ENCODE results near the gene FIS1.
A peak's percentile ranks its signal among the peaks of the same experiment; 100 is the strongest.
"Not testable (repeated sequence)": the region's sequence is repeated elsewhere in the genome, so short reads cannot be mapped to it uniquely, and the experiment has no call there.

The FIS1 gene

GRCh38 chr7:101244375-101245146, at the start of gene FIS1:
Gene FIS1 (minus strand): TSS chr7:101245081. CDS start chr7:101245004, 77 bp downstream.
- Mint-ChIP-seq H3K4me1 (peaks cover 26% of the 10 kb centered on the region), H3K36me3 (ENCODE audit: insufficient read depth) (peaks cover 22% of the 10 kb centered on the region), H3K27ac (ENCODE audit: low read depth) (peak within 1 kb of the TSS; percentile 90), H3K4me3 (peak within 1 kb of the TSS; percentile 89), H3K27me3 (no peaks in the 10 kb centered on the region), H3K9me3 (no peaks in the 10 kb centered on the region)
- peak; percentile 97 for ATAC-seq (replicated peaks; ENCODE audit: extremely low read depth, poor library complexity, severe bottlenecking)
- peak; percentile 88 to 90 for DNase-seq (ENCODE audit: low spot score in 2 of 2)

DNA sequence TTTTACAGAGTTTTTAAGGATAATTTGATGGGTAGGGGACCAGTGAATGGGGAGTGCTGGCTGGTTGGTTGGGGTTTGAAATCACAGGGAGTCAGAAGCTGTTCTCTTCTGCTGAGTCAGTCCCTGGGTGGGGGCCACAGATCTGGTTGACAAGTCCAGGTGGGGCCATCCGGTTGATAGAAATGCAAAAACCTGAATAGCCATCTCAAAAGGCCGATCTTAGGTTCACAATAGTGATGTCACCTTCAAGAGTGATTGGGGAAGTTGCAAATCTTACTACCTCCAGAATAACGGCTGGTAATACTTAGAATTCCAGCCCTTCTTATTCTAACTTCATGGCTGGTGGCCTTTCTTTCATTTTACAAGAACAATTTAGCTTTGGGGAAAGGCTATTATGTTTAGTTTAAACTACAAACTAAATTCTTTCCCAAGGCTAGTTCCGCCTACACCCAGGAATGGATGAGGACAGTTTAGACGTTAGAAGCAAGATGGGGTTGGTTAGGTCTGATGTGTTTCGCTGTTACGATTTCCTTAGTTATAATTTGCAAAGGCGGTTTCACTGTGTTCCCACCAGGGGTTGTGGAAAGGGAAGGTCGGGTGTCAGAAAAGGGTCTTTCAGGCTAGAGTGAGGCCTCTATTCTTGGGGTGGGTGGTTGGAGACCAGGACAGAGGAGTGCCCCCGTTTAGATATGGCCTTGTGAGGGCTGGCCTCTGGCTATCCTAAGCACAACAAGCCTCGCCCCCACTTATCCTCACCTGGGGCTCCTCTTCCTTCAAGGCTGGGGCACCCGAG, 49.4 kb upstream of the FIS1 start:
- peaks cover 84% of the 10 kb centered on the region for H3K27me3 Mint-ChIP-seq
- no peak overlapping the region for H3K27ac Mint-ChIP-seq (ENCODE audit: low read depth)
- DNase-seq (ENCODE audit: low spot score in 2 of 2) (no peak), ATAC-seq (replicated peaks; ENCODE audit: extremely low read depth, poor library complexity, severe bottlenecking) (no peak)
- no peaks in the 10 kb centered on the region for H3K36me3 Mint-ChIP-seq (ENCODE audit: insufficient read depth)
- H3K9me3 Mint-ChIP-seq, result no peaks in the 10 kb centered on the region
- peaks cover 8% of the 10 kb centered on the region for H3K4me1 Mint-ChIP-seq
- H3K4me3 Mint-ChIP-seq, result no peak overlapping the region

DNA sequence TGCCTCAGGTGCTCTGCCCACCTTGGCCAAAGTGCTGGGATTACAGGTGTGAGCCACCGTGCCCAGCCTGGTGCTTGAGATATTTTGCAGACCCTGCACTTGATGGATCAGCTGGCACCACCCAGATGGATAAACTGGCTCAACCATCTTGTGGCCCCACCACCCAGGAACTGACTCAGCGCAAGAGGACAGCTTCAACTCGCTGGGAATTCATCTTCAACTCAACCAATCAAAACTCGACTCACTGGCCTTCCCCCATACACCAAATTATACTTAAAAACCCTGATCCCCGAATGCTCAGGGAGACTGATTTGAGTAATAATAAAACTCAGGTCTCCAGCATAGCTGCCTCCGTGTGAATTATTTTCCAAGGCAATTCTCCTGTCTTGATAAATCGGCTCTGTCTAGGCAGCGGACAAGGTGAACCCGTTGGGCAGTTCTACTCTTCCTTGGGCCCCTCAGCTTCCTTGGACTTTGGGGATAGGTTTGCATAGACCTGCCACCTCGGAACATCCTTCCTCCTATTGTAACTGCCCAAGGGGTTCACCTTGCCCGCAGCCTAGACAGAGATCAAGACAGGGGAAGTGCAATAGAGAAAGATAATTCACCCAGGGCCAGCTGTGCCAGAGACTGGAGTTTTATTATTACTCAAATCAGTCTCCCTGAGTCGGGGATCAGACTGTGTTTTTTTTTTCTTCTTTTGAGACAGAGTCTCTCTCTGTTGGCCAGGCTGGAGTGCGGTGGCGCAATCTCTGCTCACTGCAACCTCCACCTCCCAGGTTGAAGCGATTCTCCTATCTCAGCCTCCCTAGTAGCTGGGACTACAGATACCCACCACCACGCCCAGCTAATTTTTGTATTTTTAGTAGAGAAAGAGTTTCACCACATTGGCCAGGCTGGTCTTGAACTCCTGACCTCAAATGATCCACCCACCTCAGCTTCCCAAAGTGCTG, 48.5 kb upstream of the FIS1 start:
- ATAC-seq (replicated peaks; ENCODE audit: extremely low read depth, poor library complexity, severe bottlenecking); H3K36me3 Mint-ChIP-seq (ENCODE audit: insufficient read depth); DNase-seq (ENCODE audit: low spot score in 2 of 2); H3K4me1 Mint-ChIP-seq; H3K27ac Mint-ChIP-seq (ENCODE audit: low read depth); H3K9me3 Mint-ChIP-seq; H3K4me3 Mint-ChIP-seq: not testable (repeated sequence)
- peaks cover 80% of the 10 kb centered on the region for H3K27me3 Mint-ChIP-seq

DNA sequence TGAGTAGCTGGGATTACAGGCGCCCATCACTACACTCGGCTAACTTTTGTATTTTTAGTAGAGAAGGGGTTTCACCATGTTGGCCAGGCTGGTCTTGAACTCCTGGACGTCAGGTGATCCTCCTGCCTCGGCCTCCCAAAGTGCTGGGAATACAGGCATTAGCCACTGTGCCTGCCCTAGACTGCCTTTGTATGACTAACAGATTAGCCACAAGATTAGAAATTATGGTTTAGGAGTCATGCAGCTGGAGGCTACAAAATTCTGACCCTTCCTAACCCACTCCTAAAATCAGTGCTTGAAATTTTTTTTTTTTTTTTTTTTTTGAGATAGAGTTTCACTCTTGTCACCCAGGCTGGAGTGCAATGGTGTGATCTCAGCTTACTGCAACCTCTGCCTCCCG, 47.7 kb upstream of the FIS1 start:
- not testable (repeated sequence) for H3K4me3 Mint-ChIP-seq; H3K36me3 Mint-ChIP-seq (ENCODE audit: insufficient read depth); DNase-seq (ENCODE audit: low spot score in 2 of 2); H3K4me1 Mint-ChIP-seq; ATAC-seq (replicated peaks; ENCODE audit: extremely low read depth, poor library complexity, severe bottlenecking); H3K9me3 Mint-ChIP-seq; H3K27ac Mint-ChIP-seq (ENCODE audit: low read depth)
- H3K27me3 Mint-ChIP-seq, result peaks cover 73% of the 10 kb centered on the region

- not testable (repeated sequence) for H3K27ac Mint-ChIP-seq (ENCODE audit: low read depth); H3K36me3 Mint-ChIP-seq (ENCODE audit: insufficient read depth); H3K9me3 Mint-ChIP-seq; H3K4me3 Mint-ChIP-seq
- H3K4me1 Mint-ChIP-seq, result peaks cover 14% of the 10 kb centered on the region
- peaks cover 58% of the 10 kb centered on the region for H3K27me3 Mint-ChIP-seq
- DNase-seq (ENCODE audit: low spot score in 2 of 2) (peak; percentile 33 to 50), ATAC-seq (replicated peaks; ENCODE audit: extremely low read depth, poor library complexity, severe bottlenecking) (peak; percentile 52)
Observed at GRCh38 chr7:101290186-101291037, 45.5 kb upstream of the FIS1 start.

DNA sequence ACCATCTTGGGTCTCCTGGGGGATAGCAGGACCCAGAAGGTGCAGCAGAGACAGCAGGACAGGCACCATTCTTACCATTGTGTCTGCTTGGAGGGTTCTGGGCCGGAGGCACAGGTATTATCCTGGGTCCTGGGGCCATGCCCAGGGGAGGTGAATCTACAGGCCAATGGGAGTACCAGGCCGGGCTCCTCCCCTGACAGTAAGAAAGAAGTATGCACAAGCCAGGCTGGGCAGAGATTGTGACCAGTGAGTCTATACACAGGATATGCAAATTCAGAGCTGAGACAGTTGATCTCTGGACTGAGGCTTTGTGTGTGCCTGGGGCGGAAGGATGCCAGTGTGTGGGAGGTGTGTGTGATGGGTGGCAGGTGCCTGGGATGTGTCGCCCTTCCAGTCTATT, 44.8 kb upstream of the FIS1 start:
- DNase-seq (ENCODE audit: low spot score in 2 of 2); H3K4me3 Mint-ChIP-seq; H3K36me3 Mint-ChIP-seq (ENCODE audit: insufficient read depth); H3K9me3 Mint-ChIP-seq; H3K27ac Mint-ChIP-seq (ENCODE audit: low read depth): not testable (repeated sequence)
- ATAC-seq (replicated peaks; ENCODE audit: extremely low read depth, poor library complexity, severe bottlenecking), result peak; percentile 36
- Mint-ChIP-seq H3K27me3 (peaks cover 50% of the 10 kb centered on the region), H3K4me1 (peaks cover 14% of the 10 kb centered on the region)

DNA sequence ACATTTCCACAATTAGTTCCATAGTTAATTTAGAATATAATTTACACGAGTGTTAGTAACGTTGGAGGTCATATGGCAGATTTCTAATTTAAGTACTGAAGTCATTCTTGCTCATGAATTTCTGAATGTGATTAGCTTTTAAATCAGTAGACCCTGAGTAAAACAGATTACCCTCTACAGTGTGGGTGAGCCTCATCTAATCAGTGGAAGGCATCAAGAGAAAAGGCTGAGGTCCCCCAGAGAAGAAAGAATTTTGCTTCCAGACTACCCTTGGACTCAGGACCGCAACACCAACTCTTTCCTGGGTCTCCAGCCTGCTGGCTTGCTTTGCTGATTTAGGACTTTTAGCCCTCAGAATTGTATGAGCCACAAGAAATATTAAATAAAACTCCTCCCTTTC, 43.6 kb upstream of the FIS1 start:
- Mint-ChIP-seq H3K27me3 (peaks cover 38% of the 10 kb centered on the region), H3K4me3 (no peak overlapping the region), H3K9me3 (no peaks in the 10 kb centered on the region), H3K4me1 (peaks cover 14% of the 10 kb centered on the region), H3K36me3 (ENCODE audit: insufficient read depth) (no peaks in the 10 kb centered on the region), H3K27ac (ENCODE audit: low read depth) (no peak overlapping the region)
- ATAC-seq (replicated peaks; ENCODE audit: extremely low read depth, poor library complexity, severe bottlenecking) (no peak), DNase-seq (ENCODE audit: low spot score in 2 of 2) (no peak)

DNA sequence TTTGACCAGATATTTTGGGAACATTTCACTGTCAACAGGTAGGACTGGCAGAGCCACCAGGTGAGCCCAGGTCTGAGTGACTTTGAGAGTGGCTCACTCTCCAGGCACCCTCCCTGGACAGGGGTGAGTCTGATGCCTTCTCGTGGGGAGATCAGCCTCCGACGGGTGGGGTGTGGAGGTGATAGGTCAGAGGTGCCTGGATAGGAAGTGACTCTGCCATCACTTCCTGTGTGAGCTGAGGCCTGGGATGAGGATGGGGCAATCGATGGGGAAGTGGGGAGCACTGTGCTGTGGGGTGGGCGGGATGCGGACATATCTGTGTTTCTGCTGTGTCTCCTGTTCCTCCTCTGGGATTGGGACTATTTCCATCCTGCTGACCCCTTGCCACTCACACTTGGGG, 42.2 kb upstream of the FIS1 start:
- Mint-ChIP-seq H3K27ac (ENCODE audit: low read depth) (no peak overlapping the region), H3K27me3 (peaks cover 29% of the 10 kb centered on the region), H3K4me1 (peaks cover 20% of the 10 kb centered on the region), H3K9me3 (no peaks in the 10 kb centered on the region), H3K36me3 (ENCODE audit: insufficient read depth) (no peaks in the 10 kb centered on the region), H3K4me3 (no peak overlapping the region)
- no peak for ATAC-seq (replicated peaks; ENCODE audit: extremely low read depth, poor library complexity, severe bottlenecking)
- no peak for DNase-seq (ENCODE audit: low spot score in 2 of 2)

- not testable (repeated sequence) for H3K4me3 Mint-ChIP-seq; ATAC-seq (replicated peaks; ENCODE audit: extremely low read depth, poor library complexity, severe bottlenecking); H3K36me3 Mint-ChIP-seq (ENCODE audit: insufficient read depth); H3K27ac Mint-ChIP-seq (ENCODE audit: low read depth); DNase-seq (ENCODE audit: low spot score in 2 of 2); H3K9me3 Mint-ChIP-seq
- H3K4me1 Mint-ChIP-seq, result peaks cover 20% of the 10 kb centered on the region
- H3K27me3 Mint-ChIP-seq, result peaks cover 17% of the 10 kb centered on the region
Observed at GRCh38 chr7:101285880-101286279, 41.0 kb upstream of the FIS1 start.

- Mint-ChIP-seq H3K4me3 (no peak overlapping the region), H3K27ac (ENCODE audit: low read depth) (no peak overlapping the region), H3K27me3 (peaks cover 10% of the 10 kb centered on the region), H3K9me3 (no peaks in the 10 kb centered on the region), H3K4me1 (peaks cover 14% of the 10 kb centered on the region), H3K36me3 (ENCODE audit: insufficient read depth) (peaks cover 2% of the 10 kb centered on the region)
- no peak for ATAC-seq (replicated peaks; ENCODE audit: extremely low read depth, poor library complexity, severe bottlenecking)
- no peak for DNase-seq (ENCODE audit: low spot score in 2 of 2)
Observed at GRCh38 chr7:101285171-101285570, 40.3 kb upstream of the FIS1 start.

- H3K4me1 Mint-ChIP-seq; H3K9me3 Mint-ChIP-seq; DNase-seq (ENCODE audit: low spot score in 2 of 2); H3K4me3 Mint-ChIP-seq; H3K36me3 Mint-ChIP-seq (ENCODE audit: insufficient read depth); H3K27ac Mint-ChIP-seq (ENCODE audit: low read depth); ATAC-seq (replicated peaks; ENCODE audit: extremely low read depth, poor library complexity, severe bottlenecking): not testable (repeated sequence)
- peaks cover 40% of the 10 kb centered on the region for H3K27me3 Mint-ChIP-seq
Observed at GRCh38 chr7:101280912-101281311, 36.0 kb upstream of the FIS1 start.

Data from central memory CD8-positive, alpha-beta T cell (primary cell).